Kidney (tissue), 14 donors: Measurements from ENCODE around the gene ZNF212. TPM values are rescaled to one million over a fixed set of nuclear protein-coding genes. Genes with fewer than 3 reads are reported as not detected.
"Not testable (repeated sequence)": the region's sequence is repeated elsewhere in the genome, so short reads cannot be mapped to it uniquely, and the experiment has no call there.

Experiments used
- DNase-seq, 5 donors: peaks; one replicate each; pipeline ENCODE4 v3.0.0-alpha.2; 2013 to 2020
- FAIRE-seq: peaks from 2 replicates; lab custom pipeline; 2012; peaks lifted over from hg19 to GRCh38; lab: Jason Lieb, UNC
- H3K27ac ChIP-seq, 2 donors: one replicate each; pipeline ENCODE4 v1.7.0; 2013; ENCODE audit warnings: low read depth in 2 of 2, low read length in 2 of 2, inconsistent platforms in 1 of 2
- H3K27me3 ChIP-seq: one replicate; pipeline ENCODE4 v1.7.1; 2013; ENCODE audit warnings: low read length, inconsistent platforms; ENCODE audit not compliant: control insufficient read depth, insufficient read depth
- H3K36me3 ChIP-seq, 3 donors: one replicate each; pipeline versions ENCODE4 v1.7.0 to v1.7.1; 2013; ENCODE audit warnings: low read length in 3 of 3, control low read depth in 1 of 3, inconsistent platforms in 1 of 3; ENCODE audit not compliant: insufficient read depth in 3 of 3, control insufficient read depth in 2 of 3
- H3K4me1 ChIP-seq, 3 donors: one replicate each; pipeline versions ENCODE4 v1.7.0 to v1.7.1; 2013; ENCODE audit warnings: low read length in 3 of 3, inconsistent platforms in 1 of 3, low read depth in 1 of 3; ENCODE audit not compliant: control insufficient read depth in 2 of 3, insufficient read depth in 2 of 3
- H3K4me3 ChIP-seq, 3 donors: one replicate each; pipeline versions ENCODE4 v1.7.0 to v1.8.1; 2013; ENCODE audit warnings: low read length in 3 of 3, control low read depth in 1 of 3, inconsistent platforms in 1 of 3
- H3K9ac ChIP-seq, 3 donors: one replicate each; pipeline versions ENCODE4 v1.7.0 to v1.7.1; 2013; ENCODE audit warnings: low read length in 3 of 3, control low read depth in 1 of 3, inconsistent platforms in 1 of 3
- H3K9me3 ChIP-seq, 3 donors: one replicate each; pipeline versions ENCODE4 v1.7.0 to v1.7.1; 2013; ENCODE audit warnings: low read length in 3 of 3, control low read depth in 1 of 3, inconsistent platforms in 1 of 3; ENCODE audit not compliant: control insufficient read depth in 2 of 3, insufficient read depth in 1 of 3
- CTCF ChIP-seq: IDR thresholded peaks from 3 replicates; pipeline ENCODE4 v1.5.1; 2012; ENCODE audit warnings: mild to moderate bottlenecking, moderate library complexity, borderline replicate concordance; ENCODE audit not compliant: insufficient read depth; ENCODE audit errors: extremely low read depth
- intact Hi-C: fragments of 100-400 bp; cut with DNase I; formaldehyde crosslinking; loops from one replicate; pipeline ENCODE4 v1.11.1; 2022
- polyA plus RNA-seq: library from polyadenylated mRNA; stranded (reverse); fragments of 350-450 nt; fragmentation: Illumina TruSeq; extraction: RNeasy Lipid Tissue Mini Kit (QIAGEN cat#74804); gene quantifications from one replicate; pipeline ENCODE4 v1.2.3, GENCODE V29; 2014; ENCODE audit warnings: low read depth, low replicate concordance; ENCODE audit not compliant: insufficient read depth
- total RNA-seq: library from RNA; stranded (reverse); fragmentation: NEBNext Ultra II Directional; extraction: Animal tissue kit (Norgen Biotek cat#: 25700); gene quantifications from one replicate; pipeline ENCODE4 v1.2.1, GENCODE V29; 2021
- donor health status: control.
- donor health status: control.
- donor health status: control.
- donor health status: control.
- donor health status: control.
- donor health status: DM: yes; HTN: yes; CAD: no.
- donor health status: Normal renal cell carcinoma (clear cell type).

Gene ZNF212
- total and polyA plus RNA-seq, 2 donors from 2014 or later: 7.9 to 13.4 TPM

- Histone ChIP-seq H3K9ac (no peak overlapping the region), H3K4me1 (no peaks in the 10 kb centered on the region), H3K27ac (no peak overlapping the region), H3K4me3 (no peak overlapping the region), H3K27me3 (no peaks in the 10 kb centered on the region), H3K36me3 (peaks cover 0 to 2% (median 0%) of the 10 kb centered on the region in 3 donors), H3K9me3 (no peaks in the 10 kb centered on the region)
- intact Hi-C loops: no loop called here
- DNase-seq: no peak
- TF ChIP-seq CTCF: no peak
- no peak for FAIRE-seq
Measured at GRCh38 chr7:149228831-149229471, 10.5 kb upstream of the ZNF212 start.

GRCh38 chr7:149229526-149229925 is 9.9 kb upstream of the ZNF212 start:
- no peak for FAIRE-seq
- Histone ChIP-seq H3K36me3 (peaks cover 0 to 2% (median 0%) of the 10 kb centered on the region in 3 donors), H3K9me3 (no peaks in the 10 kb centered on the region), H3K4me3 (no peak overlapping the region), H3K27me3 (no peaks in the 10 kb centered on the region), H3K27ac (no peak overlapping the region), H3K9ac (no peak overlapping the region), H3K4me1 (no peaks in the 10 kb centered on the region)
- intact Hi-C loops: no loop called here
- TF ChIP-seq CTCF: no peak
- DNase-seq: no peak

GRCh38 chr7:149232362-149232761 is 7.1 kb upstream of the ZNF212 start:
- Histone ChIP-seq H3K4me3 (no peak overlapping the region), H3K9me3 (no peaks in the 10 kb centered on the region), H3K4me1 (no peaks in the 10 kb centered on the region), H3K36me3 (no peaks in the 10 kb centered on the region), H3K9ac (no peak overlapping the region), H3K27ac (no peak overlapping the region), H3K27me3 (no peaks in the 10 kb centered on the region)
- DNase-seq (no peak), FAIRE-seq (no peak)
- intact Hi-C loops: no loop called here
- no peak for TF ChIP-seq CTCF

GRCh38 chr7:149233655-149234204 is 5.7 kb upstream of the ZNF212 start:
- intact Hi-C loops, H3K4me3 ChIP-seq, H3K27me3 ChIP-seq, H3K9me3 ChIP-seq, FAIRE-seq, H3K4me1 ChIP-seq, H3K27ac ChIP-seq, H3K9ac ChIP-seq, DNase-seq, H3K36me3 ChIP-seq: not testable (repeated sequence)
